Fibroblast of gingiva (primary cell): ENCODE results near the gene RILPL1.
A peak's percentile ranks its signal among the peaks of the same experiment; 100 is the strongest.
"Not testable (repeated sequence)": the region's sequence is repeated elsewhere in the genome, so short reads cannot be mapped to it uniquely, and the experiment has no call there.

Experiments
- DNase-seq: peaks from one replicate; pipeline ENCODE4 v3.0.0-alpha.2; 2011; ENCODE audit warnings: low read depth

RILPL1 gene

DNA sequence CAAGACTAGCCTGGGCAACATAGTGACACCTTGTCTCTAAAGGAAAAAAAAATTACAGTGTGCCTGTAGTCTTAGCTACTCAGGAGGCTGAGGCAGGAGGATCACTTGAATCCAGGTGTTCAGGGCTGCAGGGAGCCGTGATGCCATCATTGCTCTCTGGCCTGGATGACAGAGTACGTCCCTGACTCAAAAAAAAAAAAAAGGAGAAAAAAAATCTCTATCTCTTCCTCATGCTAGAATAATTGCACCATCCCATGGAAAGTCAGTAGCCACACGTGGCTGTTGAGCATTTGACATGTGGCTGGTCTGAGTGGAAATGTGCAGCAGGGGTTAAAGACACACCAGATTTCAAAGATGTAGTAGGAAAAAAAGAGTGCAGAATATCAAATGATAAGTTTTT is 3.8 kb downstream of the RILPL1 start:
- DNase-seq = no peak

DNA sequence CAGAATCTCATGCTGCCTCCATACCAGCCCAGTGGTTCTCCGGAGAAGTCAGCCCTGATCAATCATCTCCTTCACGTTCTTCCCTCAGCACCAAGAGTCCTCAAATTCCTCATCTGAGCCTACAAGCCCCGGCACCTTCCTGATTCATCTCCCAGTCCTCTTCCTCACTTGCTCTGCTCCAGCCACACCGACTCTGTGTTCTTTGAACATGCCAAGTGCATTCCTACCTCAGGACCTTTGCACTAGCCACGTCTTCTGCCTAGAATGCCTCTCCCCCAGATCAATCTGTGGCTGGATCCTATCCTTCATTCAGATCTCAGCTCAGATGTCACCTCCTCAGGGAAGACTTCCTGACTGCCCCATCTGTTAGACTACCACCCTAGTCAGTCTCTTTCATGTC is 4.7 kb downstream of the RILPL1 start:
- no peak for DNase-seq

DNA sequence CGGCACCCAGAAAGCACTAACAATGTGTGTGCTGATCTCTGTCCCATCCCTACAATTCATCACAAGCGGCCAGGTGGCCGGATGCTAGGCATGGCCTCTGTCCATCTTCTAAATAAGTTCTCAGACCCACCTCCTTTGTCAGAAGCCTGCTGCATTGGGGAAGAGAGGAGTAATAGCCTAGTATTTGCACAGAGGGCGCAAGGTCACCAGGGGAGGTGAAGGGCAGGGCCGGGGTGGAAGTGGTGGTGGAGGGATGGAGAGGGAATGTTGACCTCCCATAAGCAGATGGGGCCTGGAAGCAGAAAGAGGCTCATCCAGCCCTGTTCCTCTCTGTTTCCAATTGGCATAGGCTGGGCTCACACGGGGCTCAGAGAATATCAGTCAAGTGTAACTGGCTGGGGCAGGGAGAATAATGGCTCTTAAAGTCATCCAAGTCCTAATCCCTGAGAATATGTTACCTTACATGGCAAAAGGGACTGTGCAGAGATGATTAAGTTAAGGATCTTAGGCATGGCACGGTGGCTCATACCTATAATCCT is 6.9 kb downstream of the RILPL1 start:
- no peak for DNase-seq

DNA sequence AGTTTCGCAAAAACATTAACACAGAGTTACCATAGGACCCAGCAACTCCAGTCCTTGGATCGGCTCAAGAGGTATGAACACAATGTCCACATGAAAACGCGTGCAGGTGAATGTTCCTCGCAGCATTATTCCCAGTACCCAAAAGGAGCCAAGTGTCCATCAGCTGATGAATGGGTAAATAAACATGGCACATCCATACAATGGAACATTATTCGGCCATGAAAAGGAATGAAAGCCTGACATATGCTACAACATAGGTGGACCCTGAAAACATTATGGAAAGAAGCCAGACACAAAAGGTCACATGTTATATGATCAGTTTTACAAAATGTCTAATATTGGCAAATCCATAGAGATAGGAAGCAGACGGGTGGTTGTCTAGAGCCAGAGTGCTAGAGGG is 9.1 kb downstream of the RILPL1 start:
- DNase-seq = no peak

DNA sequence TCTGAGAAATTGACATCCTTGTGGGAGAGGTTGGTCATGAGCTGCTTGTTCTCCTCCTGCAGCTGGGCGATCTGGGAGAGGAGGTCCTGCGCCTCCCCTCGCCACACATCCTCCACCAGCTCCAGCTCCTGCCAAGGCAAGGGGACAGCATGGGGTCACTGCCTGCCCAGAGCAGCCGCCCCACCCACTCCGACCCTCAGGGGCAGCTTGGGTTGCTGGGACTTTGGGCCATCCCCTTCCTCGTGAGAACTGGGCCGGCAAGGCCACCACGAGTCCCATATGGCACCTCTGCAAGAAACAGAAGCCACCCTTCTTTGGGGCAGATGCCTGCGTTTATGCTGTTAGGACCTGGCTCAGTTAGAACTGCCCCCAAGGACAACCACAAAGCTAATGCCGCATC is 10.0 kb downstream of the RILPL1 start:
- no peak for DNase-seq

DNA sequence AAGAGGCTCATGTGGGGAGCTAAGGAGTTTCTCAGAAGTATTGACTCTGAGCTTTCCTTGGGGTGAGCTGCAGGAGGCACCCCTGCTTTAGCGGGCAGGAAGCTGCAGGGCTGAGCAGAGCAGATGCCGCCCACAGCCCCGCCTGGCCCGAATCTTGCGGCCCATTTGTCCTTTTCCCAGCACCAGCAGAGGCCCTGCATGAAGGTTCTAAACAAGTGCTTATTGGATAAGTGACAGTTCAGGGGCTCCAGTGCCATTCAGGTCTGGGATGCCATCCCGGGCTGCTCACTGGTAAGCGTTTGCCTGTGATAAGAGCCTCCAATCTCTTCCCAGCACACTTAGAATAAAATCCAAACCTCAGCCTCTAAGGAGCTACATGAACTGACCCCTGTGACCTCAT is 11.4 kb downstream of the RILPL1 start:
- no peak for DNase-seq

DNA sequence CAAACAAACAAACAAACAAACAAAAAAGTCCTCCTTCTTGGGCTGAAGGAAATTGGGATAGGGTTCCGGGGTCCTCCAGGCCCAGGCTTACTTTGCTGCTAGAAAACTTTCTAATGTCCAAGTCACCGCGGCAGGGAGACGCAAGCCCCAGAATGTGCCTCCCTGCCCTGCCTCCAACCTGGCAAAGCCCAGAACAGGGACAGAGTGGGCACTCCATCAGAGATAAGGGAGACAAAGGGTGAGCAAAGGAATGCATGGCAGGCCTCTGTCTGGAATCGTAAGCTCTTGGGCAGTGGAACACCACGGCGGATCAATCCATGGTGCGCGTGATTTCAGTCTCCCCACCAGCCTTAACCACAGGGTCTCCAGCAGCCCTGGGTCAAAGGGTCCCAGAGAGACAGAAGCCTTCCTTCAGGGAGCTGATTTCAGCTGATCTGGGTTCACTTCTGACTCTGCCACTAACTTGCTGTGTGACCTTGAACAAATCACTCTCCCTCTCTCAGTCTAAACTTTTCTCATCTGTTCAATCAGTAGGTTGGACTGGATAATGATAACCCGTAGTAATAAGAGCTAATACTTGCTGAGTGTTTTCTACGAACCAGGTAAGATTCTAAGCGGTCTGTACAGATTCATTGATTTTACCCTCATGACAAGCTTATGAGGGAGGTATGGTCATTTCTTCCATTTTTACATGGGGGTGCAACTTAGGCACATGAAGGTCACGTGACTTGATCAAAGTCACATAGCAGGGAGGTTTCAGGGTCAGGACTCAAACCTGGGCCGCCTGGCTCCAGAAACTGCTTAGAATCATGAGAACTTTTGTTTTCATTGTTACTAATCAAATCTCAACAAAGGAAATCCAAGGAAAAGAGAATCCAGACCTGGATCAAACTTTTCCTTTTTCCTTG is 12.7 kb downstream of the RILPL1 start:
- DNase-seq = no peak

DNA sequence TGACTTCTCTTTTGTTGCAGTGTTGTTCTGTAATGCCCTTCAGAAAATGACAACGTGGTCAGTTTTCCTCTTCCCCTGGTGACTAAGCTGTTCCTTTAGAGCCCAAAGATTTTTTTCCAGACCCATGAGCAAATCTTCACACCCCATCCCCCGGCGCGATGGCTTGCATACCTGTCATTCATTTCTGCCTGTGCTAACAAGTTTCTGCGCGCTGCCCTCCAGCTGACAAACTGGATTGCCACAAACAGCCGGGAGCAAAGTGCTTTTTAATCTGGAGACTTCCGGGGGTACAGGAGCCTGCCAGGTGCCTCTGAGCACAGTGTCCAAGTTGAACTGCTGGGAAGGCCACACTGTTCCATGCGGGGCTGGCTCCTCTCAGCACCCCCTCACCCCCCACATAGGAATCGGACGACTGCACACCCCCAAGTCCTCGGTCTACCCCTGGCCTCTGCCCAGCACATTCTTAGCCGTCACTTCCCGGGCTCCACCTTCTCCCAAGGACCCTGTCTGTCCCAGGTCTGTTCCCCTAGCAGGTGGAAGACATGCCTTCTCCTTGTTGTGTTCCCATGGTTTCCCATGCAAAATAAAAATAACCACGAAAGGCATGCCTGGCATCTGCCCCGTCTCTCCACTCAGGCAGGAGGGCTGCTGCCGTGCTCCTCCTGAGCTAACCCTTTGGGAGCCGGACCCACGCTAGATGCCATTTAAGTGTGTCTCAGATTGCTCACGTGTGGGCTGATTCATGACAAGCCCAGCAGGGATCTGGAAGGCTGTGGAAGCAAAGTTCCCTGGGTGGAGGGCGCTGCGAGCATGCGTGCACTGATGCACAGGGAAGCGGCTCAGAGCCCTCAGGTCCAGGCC is 14.1 kb downstream of the RILPL1 start:
- DNase-seq = peak; percentile 31

DNA sequence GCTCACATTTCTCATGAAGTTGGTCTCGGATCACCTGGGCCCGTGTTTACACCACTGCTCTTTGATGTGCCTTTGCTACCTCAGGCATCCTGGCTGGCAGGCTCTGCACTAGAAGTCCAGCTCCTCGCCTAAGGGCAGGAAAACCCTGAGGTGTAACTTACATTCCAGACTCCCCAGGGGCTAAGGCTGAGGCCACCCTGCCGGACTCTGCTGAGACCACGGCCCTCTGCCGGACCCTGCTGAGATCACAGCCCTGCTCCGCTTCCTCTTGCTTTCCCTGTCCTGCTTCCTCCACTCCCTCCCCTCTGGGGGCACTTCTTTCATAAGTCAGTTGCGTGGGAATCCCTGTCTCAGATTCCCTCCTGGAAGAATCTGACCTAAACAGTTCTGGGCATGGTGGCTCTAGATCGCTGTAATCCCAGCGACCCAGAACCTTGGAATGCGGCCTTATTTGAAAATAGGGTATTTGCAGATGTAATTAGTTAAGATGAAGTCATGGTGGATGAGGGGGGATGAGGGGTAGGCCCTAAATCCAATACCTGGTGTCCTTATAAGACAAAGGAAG is 17.2 kb downstream of the RILPL1 start:
- DNase-seq = peak; percentile 55

DNA sequence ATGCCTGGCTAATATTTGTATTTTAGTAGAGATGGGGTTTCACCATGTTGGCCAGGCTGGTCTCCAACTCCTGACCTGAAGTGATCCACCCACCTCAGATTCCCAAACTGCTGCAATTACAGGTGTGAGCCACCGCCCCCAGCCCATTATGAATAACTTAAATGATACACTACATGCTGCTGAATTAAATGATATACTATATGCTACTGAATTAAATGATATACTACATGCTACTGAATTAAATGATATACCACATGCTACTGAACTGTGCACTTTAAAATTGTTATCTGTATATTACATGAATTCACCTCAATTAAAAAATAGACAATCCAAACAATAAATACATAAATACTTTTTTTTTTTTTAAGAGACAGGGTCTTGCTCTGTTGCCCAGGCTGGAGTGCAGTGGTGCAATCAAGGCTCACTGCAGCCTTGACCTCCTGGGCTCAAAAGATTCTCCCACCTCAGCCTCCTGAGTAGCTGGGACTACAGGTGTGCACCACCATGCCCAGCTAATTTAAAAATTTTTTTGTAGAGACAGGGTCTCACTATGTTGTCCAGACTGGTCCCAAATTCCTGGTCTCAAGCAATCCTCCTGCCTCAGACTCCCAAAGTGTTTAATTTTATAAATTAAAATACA is 18.8 kb downstream of the RILPL1 start:
- DNase-seq = not testable (repeated sequence)

DNA sequence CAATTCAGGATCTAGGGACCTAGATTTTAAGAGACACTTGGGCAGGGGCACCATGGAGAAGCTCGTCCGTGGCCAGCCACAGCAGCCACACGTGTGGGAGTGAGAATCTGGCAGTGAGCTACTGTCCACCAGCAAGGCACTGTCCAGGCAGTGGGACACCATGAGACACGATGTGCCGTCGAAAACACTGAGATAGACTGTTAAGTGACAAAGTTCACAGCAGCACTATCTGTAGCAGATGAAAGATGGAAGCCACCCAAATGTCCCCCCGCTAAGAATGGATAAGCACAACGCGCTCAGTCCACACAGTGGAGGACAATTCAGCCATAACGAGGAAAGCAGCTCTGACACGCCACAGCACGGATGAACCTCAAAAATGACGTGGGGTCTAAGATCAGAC is 19.7 kb downstream of the RILPL1 start:
- no peak for DNase-seq

DNA sequence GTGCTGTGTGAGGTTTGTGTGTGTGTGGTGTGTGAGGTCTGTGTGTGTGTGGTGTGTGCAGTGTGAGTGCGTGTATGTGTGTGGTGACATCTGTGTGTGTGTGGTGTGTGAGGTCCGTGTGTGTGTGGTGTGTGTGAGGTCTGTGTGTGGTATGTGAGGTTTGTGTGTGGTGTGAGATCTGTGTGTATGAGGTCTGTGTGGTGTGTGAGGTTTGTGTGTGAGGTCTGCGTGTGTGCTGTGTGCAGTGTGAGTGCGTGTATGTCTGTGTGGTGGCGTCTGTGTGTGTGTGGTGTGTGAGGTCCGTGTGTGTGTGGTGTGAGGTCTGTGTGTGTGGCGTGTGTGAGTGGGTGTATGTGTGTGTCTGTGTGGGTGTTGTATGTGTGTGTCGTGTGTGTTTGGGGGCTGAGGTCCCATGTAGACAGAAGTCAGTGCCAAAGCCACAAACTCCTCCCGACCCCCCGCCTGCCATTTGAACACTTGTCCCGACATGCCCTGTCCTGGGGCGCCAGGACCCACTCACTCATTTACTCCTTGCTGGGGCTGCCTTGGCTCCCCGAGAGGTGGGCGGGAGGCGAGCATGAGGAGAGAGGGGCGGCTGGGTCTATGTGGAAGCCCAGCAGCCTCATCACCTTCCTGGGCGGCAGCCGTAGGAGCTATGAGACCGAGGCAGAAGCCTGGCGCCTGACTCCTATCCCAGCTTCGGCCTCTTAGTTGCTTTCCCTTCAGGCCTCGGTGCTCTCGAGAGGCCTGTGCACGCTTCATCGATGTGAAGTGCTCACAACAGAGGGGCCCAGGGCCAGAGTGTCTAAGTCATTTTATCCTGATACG is 20.5 kb downstream of the RILPL1 start:
- DNase-seq = no peak

DNA sequence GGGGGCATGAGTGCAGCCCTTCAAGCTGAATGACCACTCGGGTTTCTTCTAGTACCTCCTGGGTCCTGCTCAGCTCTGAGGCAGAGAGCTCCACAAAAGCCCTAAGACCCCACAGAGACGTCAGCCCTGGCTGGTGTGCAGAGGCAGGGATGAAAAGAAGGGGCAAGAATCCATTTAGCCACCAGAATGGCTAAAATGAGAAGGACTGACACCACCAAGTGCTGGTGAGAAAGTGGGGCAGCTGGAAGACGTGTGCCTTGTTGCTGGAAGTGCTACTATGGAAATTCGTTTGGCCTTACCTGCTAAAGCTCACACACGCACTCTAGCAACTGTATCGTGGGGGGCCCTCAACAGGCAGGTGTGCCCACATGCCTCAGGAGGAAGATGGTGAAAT is 26.7 kb downstream of the RILPL1 start:
- no peak for DNase-seq

DNA sequence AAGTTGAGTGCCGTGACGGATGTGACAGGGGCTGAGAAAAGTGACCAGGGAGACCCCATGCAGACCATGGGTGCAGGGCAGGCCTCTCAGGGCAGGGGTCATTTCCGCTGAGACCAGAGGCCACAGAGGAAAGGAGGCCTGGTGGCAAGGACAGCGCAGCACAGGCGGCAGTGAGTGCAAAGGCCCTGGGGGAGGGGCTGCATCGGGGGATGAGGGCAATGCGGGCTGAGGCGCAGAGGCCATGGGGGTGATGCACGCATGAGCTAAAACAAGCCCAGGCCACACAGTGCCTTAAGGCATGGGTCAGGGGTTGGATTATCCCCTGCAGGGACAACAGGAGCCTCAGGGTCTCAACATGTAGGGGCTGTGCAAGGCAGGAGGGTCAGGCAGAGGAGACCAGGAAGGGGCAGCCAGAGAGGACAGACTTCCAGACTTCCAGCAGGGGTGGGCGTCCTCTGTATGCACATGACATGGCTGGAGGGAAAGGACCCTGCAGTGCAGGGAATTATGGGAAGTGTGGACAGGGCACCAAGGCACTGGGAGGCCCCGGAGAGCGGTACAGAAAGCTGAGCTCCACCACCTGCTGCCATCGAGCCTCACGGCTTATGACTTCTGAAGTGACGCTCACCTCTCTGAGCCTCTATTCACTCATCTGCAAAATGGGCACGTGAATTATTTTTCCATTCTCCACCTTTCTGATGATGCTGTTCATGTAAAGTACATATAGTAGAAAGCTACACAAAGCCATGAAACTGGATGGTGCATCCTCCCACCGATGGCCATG is 27.3 kb downstream of the RILPL1 start:
- DNase-seq = no peak

DNA sequence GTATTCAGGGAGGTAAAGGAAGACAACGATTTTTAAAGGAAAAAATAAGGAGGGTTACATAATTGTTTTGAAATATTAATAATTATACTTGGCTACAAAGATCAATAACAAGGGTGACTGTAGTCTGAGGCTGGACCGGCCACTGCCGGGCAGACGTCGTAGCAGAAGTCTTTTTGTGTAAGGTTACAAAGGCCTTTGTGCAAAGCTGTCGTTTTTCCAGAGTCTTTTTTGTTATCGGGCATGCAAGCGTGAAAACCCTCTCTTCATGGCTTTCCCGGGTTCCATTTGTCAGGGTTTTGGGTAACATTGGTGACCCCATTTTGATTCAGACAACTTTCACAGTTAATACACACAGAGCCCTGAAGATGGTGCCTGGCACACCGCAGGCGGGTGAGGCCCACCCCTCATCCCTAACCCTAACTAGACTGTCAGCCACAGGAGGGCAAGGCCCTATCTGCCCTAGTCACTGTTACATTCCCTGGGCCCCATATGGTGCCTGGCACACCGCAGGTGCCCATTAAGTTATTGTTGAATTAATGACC is 31.3 kb downstream of the RILPL1 start:
- no peak for DNase-seq

DNA sequence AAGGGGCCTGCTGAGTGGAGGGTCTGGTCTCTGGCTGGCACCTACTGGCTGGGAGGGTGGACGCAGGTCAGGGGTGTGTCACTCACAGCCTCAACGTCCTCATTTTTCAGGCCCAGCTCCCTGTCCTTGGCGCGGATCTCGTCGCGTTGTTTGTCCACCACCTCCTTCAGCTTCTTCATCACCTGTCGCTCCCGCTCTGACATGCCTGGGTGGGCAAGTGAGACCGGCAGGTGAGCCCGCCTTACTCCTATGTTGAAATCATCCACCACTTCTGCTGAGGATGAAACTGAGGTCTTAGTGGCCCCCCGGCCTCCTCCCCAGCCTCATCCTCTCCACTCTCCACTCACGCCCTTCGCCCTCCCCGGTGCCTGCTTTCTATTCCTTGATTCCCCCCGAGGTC is 34.2 kb downstream of the RILPL1 start:
- no peak for DNase-seq

DNA sequence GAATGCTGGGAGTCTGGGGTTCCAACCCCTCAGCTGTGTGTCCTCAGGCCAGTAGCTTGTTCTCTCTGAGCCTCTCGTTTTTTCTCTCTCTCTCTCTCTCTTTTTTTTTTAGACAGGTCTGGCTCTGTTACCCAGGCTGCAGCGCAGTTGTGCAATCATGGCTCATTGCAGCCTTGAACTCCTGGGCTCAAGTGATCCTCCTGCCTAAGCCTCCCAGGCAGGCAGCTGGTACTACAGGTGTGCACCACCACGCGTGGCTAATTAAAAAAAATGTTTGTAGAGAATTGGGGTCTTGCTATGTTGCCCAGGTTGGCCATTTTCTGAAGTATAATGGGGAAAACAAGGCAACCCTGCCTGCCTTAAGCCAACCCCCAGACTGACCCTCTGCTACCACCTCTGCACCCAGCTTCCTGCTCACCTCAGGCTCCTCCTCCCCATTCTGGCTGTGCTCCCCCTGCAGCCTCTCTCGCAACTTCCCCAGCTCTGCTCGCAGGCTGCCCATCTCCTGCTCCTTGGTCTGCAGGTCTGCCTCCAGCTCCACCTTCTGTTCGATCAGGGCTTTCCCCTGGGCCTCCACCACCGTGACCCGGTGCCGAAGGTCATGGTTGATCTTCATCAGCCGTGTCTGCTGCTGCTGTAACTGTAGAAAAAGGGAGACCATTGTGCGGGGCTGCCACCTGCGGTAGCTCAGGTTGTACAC is 35.2 kb downstream of the RILPL1 start:
- no peak for DNase-seq

DNA sequence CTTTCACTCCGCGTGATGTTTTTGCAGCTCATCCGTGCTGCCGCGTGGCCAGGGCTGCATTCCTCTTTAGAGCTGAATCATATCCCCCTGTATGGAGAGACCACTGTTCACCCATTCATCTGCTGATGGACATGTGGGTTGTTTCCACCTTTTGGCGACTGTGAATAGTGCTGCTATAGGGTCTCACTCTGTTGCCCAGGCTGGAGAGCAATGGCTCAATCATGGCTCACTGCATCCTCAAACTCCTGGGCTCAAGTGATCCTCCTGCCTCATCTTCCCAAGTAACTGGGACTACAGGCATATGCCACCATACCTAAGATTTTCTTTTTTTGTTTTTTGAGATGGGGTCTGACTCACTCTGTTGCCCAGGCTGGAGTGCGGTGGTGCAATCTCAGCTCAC is 36.5 kb downstream of the RILPL1 start:
- no peak for DNase-seq

DNA sequence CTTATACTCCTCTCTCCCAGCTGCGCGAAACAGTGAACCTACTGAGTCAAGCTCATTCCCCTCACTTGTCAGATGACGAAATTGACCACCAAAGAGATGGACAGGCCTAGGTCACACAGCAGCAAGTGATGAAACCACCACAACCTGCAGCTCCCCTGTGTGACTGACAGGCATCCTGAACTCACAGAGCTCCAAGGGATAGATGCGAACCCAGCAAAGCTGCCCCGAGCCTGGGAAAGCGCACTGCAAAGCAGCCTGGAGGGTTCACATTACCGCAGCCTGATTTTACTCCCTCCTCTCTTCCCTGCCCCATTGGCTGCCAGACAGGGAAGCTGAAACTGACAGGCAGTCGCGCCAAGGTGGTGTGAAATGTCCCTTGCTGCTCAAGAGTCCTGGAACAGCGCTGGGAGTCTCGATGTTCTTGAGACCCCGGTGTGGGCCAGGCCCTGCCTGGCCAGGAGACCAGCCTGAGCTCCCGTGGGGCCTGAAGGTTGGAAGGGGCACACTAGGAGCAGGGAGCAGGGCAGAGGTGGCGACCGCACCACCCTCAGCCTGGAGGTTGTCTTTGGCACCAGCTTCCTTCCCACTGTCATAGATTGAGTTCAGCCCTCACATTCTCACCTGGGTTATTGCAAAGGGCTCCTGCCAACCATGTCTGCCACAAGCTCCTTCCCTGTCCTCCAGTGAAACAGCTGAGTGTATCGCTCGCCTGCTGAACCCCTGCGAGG is 39.2 kb downstream of the RILPL1 start:
- DNase-seq = no peak
